ENCODE measurements around the gene CCL1.

The CCL1 gene

DNA sequence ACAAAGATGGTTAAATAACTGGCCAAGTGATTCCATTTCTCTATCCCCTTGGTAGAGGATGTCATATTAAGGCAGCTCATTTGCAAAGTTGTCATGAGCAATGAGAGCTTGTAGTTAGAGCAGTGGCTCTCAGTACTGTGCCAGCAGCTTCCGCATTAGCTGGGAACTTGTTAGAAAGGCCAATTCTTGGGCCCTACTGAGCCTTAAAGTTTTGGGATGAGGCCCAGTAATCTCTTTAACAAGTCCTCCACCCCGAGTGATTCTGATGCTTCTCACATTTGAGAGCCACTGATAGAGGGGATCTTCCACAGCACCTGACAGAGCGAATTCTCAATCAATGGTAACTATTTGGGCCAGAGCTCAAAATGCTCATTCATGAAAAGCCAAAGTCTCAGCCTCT, 20.2 kb upstream of the CCL1 start:
- FAIRE-seq (no peak), DNase-seq (ENCODE audit: low spot score) (no peak)

DNA sequence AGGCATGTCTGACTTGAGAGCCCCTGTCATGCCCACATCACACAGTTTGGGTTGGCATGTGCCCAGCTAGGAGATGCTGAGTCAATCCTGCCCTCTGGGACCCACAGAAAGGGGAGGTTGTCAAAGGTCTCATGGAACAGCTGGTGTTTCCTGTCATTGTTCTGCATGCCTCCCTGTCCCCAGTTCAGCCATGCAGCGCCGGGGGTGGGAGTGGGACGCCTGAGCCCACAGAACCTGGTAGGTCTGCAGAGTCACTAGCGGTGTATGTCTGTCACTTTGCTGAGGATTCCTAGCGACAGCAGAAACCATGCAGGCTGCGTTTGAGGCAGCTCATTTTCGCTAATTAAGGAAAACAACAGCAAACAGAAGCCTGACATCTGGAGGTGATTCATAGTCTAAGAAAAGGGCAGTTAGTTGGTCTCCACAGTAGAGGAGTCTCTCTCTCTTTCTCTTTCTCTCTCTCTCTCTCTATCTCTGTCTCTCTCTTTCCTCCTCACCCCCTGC, 19.6 kb upstream of the CCL1 start:
- DNase-seq (ENCODE audit: low spot score): no peak

DNA sequence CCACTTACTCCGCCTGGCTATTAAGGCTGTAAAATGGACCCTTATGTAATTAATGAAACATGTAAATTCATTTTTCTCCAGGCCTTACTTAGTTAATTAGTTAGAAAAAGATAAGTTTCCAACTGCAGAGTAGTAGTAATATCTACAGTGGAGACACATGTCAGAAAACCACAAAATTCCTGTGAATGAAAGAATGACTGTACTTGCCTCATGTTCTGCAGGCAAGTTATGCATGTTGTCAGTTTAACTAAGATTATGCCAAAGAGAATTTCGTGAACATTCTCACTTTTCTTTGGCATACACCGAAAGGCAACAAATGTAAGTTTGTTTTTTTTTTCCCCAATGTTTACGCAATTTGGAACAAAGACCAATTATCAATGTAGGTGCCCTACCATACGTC, 16.8 kb upstream of the CCL1 start:
- DNase-seq (ENCODE audit: low spot score) (no peak), FAIRE-seq (no peak)

More for the DNA sequence above, 19.6 kb upstream of the CCL1 start:
- FAIRE-seq: no peak

DNA sequence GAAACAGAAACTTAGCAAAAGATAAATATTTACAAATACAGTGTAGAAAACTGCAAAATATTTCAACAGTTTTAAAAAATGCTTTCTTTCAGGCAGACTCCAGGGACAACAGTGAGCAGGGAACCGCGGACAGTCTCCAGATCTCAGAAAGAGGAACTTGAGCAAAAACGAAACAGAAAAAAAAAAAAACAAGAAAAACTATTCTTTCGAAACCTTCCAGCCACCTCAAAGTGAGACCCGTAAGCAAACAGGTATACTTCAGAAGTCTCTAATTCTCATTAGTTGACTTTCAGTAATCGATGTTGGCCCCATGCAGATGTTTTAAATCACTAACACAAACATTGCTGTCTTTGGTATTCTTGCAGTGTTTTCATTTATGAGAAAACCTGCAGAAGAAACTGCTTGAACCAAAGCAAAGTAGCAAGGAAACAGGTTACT, 15.7 kb upstream of the CCL1 start:
- no peak for FAIRE-seq
- DNase-seq (ENCODE audit: low spot score): no peak

DNA sequence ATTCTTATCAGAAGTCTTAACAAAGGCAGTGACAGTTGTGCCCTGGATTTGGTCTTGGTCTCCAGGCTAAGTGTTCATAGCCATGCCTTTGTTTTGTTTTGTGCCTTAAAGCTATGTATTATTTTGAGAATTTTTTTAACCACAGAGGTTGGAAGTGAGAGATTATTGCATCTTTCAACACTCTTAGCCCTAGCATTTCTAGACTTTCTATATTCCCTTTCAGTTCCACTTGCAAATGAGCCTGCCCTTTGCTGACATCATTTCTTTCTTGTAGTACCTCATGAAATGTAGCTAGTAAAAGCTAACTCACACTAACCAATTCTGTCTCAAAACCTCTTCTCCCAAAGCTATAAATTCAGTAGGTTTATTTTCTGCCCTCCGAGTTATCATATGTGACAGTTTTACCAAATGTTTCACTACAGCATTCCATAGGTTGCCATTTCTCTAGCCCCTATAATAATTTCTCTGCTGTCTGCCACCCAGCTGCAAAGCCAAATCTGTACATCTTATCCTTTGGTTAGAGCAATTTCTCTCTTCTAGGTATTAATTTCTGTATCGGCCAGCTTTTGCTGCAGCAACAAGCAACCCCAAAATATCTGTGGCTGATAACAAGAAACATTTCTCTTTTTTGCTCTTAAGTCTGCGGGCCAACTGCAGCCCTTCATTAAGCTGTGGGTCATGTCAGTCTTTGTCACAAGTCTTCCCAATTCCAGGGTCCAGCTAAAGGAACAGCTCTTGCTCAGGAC, 14.2 kb upstream of the CCL1 start:
- FAIRE-seq: no peak
- DNase-seq (ENCODE audit: low spot score): no peak

DNA sequence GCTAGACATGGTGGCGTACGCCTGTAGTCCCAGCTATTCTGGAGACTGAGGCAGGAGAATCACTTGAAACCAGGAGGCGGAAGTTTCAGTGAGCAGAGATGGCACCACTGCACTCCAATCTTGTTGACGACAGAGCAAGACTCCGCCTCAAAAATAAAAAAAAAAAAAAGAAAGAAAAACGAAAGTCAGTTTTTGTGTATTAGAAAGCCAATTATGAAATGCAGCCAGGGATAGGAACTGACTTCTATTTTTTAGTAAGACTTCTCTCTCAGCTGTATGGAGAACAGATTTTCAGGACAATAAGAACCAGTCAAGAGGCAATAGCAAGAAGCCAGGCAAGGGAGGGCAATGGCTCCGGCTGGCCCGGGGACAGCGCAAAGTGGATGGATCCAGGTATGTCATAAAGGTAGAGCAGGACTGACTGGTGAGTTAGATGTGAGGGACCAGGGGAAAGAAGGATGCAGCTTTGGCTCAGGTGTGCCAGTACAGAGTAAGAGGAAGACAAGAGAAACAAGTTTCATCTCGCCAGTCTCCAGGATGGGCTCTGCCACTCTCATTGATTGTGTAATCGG, 12.5 kb upstream of the CCL1 start:
- DNase-seq (ENCODE audit: low spot score) (no peak), FAIRE-seq (no peak)

DNA sequence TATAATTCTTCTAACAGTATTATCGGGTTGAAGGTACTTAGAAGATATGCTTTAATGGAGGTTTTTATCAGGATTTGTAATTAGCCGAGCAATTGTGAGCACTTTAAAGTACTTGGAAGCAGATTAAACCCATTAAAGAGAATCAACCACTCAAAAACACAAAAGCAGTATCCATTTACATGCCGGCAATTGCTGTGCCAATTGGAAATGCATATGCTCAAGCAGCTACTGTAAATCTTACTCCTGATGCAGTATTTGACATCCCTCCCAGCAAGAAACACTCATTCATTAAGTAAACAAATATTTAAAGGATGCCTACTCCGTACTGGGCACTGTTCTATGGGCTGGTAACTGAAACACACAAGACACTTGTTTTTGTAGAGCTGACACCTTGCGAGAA, 11.4 kb upstream of the CCL1 start:
- FAIRE-seq: no peak
- DNase-seq (ENCODE audit: low spot score): no peak

DNA sequence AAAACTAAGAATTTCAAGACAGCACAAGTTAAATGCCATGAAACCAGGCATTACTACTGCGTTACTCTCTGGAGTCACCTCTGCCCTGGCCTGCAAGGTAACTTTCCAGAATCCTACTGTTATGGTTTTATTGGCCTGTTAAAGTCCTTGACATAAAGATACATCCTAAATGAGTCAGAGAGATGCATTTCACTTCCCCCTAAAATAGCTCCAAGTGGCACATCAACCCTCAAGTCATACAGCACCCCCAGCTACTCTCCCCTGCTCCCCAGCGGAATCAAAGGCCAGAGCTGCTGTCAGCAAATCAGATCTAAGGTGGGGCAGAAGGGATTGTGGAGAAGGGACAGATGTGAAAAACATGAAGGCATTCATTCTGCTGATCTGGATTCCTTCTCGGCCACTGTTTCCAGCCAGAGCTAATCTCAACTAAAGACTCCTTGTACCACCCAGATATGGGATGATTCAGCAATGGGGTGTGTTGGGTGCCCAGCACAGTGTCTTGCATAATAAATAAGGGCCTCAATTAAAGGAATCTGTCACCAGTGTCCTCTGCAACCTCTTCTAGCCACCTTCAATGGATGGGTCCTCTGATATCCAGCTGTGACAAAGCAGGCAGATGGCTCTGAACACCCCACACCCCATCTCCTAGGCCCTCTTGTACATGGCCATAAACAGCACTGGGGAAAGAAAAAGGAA, 8.5 kb upstream of the CCL1 start:
- FAIRE-seq: no peak
- DNase-seq (ENCODE audit: low spot score): no peak

DNA sequence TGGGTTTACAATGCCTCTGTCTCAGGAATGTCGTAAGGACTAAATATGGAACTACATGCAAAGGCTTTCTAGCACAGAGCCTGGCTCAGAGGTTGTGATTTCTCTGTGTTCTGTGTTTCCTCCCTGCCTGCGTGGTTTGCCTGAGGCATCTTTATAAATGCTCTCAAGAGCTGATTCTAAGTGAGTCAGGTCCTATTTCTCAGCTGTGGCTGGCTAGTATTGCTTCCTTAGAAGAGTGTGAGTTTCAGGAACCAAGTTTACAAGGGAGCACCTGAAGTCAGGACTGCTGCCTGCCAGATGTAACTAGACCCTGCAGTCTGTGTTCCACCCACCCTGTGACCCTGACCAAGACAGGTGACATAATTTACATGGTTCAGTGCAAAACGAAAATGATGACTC, 8.0 kb upstream of the CCL1 start:
- FAIRE-seq (no peak), DNase-seq (ENCODE audit: low spot score) (no peak)

DNA sequence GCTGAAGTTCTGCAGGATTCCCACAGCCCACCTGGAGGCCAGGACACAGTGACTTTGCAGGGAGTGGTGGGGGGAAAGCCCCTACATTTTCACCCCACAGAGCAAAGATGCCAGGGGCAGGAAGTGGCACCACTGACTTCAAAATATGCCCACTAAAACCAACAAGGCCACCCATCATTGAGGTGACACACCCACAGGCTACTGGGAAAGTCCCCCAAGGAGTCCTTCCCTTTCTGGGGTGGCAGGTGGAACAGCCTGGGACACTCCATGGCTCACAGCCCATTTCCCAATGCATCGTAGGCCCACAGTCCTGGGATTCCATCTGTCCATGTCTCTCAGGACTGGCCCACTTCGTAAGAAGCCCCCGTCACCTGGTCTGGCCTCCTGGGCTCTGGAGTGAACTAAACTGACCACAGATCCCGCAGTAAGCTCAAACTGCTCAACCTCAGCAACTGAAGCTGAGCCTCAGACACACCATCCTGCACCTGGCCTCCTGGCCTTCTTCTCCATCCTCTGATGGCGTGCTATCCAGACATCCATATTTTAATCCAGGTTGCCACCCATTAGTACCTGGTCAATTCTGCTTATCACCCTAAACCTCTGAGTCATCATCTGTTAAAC, 7.5 kb upstream of the CCL1 start:
- DNase-seq (ENCODE audit: low spot score) (no peak), FAIRE-seq (no peak)

DNA sequence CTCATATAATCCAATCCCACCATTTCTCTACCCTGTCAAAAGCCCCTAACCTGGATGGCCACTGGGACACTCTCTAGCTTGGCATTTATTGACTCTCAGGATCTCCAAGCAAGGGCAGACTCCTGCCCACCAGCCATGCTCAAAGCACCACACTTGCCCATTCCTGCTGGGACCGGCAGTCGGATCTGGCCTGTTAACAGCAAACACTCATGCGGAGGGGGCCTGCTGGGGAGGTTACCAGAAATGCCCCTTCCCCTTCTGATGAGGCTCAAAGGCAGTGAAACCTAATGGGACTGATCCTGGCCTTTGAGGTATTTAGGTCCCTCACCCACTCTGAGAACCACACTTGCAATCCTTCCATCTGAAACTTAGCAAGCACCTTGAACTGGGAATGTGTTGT, 6.5 kb upstream of the CCL1 start:
- FAIRE-seq (no peak), DNase-seq (ENCODE audit: low spot score) (no peak)

DNA sequence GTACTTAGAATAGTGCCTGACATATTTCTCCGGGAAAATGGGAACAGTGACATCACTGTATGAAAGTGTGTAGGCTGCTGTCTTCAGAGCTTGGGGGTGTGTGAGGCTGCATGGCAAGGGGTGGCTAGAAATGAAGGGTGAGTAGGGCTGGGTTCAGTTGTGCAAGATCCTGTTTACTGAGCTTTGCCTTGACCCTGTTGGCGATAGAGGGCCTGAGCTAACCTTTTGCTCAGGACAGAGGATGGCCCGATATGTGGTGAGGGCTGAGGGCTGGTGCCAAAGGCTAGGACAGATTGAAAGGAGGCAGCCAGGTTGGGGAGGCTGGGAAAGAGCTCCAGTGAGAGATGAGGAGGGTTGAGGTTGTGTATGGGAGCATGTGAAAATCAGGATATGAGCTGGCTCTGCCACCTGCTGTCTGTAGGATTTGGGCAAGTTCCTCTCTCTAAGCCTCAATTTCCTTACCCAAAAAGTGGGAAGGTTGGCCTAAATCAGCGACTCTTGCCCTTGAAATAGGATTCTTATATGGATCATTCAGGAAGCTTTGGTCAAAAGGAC, 6.0 kb upstream of the CCL1 start:
- no peak for FAIRE-seq
- no peak for DNase-seq (ENCODE audit: low spot score)

DNA sequence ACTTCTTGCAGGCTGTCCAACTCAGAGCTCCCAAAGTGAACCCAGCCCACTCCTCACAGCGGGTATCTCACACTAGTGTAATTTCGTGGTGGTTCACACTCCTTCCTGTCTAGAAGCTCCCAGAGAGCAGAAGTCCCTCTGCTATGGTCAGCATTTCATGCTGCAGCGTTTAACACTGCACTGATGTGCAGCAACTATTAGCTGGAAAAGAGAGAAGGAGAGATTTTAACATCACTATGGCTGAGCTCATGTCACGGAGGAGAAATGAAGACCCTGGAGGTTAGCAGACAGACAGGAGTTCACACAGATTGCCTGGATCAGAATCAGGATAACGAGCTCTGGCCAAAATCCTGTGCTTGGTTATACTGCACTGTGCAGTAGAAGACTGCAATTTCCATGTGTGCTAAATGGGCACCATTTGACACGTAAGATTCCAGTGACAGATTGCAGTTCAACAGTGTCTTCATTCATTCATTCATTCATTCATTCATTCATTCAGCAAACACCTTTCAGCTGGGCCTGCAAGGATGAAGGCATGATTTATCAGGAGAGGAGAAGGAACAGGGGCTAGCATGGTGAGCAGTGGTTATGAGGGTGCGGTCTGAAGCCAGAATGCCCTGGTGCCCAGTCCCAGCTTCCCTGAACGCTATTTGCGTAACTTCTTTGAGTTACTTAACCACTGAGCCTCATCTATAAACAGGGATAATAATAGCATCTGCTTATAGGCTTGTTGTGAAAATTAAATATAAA, 5.3 kb upstream of the CCL1 start:
- DNase-seq (ENCODE audit: low spot score): no peak
- no peak for FAIRE-seq

DNA sequence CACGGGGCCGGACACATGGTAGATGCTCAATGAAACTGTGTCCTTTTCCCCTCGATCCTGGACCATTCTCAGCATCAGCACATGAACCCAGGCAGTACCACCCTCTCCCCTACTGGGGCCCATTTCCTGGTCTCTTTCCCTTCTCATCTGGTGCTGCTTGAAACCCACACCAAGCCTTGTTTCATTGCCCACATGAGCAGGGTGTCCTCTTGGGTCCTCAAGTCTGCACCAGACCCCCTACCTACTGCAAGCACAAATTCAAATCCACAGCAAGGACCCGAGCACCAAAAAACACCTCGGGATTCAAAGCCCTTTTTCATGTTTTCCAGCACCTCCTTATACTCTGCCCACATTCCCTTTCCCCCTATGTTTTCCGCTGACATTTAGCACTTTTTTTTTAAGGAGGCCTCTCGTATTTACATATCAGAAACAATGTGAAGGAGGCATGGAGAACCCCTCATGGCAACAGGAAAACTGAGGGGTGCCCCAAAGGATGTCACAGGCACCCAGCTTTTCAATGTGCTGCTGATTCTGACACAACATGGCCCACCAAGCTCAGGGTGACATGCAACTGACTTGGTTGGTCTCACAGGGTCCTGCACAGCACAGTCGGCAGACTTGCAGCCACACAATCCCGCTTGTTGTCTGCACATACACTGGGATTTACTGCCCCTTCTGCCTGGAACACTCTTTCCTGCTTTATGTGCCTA, 4.6 kb upstream of the CCL1 start:
- FAIRE-seq: no peak

DNA sequence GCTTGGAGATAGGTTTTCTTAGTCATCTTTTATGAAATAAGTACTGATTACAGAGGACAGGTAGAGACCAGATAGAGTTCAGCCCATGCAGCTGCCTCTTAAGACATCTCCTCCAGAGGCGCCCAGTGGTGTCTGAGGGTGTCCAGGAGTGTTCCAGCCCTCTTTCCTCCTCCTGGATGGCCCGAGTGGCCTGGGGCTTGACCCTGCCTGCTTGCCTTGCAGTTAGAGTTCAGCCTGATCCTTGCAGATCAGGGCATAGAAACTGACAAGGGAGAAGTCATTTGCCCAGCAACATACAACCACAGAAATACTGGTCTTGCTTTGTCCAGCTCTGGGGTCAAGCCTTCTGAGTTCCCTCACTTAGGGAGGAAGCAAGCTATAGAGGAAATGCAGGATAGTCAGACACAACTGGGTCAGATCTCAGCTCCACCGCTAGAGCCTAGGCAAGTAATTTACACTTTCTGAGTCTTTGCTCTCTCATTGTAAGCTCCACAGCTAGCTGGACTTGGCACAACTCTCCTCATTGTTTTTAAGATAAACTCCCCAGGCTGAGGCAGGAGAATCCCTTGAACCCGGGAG, 3.6 kb upstream of the CCL1 start:
- FAIRE-seq (no peak), DNase-seq (ENCODE audit: low spot score) (no peak)

More for the DNA sequence above, 4.6 kb upstream of the CCL1 start:
- no peak for DNase-seq (ENCODE audit: low spot score)

DNA sequence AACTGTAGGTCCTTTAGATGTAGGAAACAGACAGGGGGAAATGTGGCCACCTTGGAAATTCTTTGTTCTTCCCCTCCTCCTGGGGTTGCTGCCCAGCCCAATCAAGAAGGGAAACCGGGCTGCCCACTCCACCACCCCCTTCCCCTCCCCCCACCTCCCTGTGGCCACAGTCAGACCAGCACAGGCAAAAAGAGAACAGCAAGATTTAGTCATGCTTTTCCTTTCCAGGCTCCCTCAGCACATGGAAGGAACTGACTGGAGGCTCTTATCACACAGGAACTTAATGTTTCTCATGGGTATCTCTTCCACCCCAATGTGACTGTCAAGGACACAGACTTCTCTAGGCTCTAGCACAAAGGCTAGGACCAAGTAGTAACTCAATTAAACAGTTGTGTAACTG, 3.0 kb upstream of the CCL1 start:
- no peak for FAIRE-seq
- DNase-seq (ENCODE audit: low spot score): no peak

DNA sequence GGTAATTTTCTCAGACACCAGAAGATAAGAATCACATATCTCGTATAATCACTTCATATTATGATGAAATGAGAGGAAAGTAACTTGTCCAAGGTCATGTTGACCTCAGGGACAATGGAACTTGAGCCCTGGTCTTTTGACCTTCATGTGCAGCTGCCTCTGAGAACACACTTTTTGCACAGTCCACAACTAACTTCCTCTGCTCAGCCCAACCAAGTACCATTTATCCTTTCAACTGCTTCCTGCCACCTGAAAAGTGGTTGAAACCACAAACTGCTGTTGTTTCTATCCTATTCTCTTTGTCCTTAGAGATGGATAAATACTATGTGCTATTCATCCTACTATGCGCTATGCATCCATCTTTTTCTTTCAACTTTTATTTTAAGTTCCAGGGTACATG, 2.3 kb upstream of the CCL1 start:
- FAIRE-seq (no peak), DNase-seq (ENCODE audit: low spot score) (no peak)

DNA sequence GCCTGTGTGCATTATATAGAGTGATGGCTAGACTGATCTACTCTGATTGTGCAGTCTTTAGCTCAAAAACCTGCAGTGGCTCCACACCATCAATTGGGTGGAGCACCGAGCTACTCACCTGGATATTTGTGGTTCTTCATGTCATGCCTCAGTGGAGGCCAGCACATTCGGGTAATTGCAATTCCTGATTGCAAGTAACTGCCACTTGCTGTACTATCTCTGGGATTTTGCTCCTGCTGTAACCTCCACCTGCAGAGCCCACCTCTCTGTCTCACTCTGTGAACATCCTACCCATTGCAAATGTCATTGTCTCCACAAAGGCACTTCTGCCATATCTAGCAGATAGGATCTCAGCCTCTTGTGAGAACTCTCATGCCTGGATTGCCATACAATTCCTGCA, 1.7 kb upstream of the CCL1 start:
- FAIRE-seq: no peak
- DNase-seq (ENCODE audit: low spot score): no peak

DNA sequence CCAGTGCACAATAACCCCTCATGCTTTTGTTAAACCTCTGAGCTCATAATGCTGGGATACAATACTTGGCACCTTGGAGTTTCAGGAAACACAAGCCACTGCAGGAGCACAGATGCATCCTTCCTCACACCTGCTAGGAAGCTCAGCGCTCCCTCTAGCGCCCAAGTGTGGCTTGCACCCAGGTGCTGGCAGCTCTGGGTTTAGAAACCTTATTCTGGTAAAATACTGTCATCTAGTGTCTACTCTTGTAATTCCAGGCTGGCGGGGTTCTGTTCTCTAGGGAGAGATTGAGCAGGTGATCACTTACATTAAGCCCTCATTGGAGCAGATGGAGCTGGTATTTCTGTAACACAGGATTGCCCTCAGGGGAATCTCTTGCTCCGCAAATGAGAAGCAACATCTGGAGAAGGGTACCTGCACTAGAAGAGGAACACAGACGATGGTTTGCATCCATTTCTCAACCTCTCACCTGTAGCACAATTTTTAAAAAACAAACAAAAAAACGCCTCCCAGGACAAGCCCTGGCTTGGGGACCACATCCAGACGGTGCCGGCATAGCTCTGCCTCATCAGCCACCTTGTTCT, 1.5 kb downstream of the CCL1 start:
- no peak for FAIRE-seq
- DNase-seq (ENCODE audit: low spot score): peak; percentile 80
